Breast epithelium (tissue), 3 donors: Measurements from ENCODE around the gene ULBP1.

Experiments used
- CTCF ChIP-seq, 3 donors: fragments of 450-650 bp; IDR thresholded peaks; one replicate each; pipeline ENCODE4 v1.5.1; 2016 to 2017; ENCODE audit warnings: antibody characterized with exemption in 3 of 3, mild to moderate bottlenecking in 3 of 3, moderate library complexity in 3 of 3
- POLR2A ChIP-seq: fragments of 450-650 bp; IDR thresholded peaks from one replicate; pipeline ENCODE4 v1.6.1; 2016; ENCODE audit warnings: antibody characterized with exemption, mild to moderate bottlenecking, moderate library complexity
- POLR2AphosphoS5 ChIP-seq, 3 donors: sonication (generic); formaldehyde crosslinking; IDR thresholded peaks; one replicate each; pipeline ENCODE4 v1.6.1; 2017; ENCODE audit warnings: antibody characterized with exemption in 3 of 3

DNA sequence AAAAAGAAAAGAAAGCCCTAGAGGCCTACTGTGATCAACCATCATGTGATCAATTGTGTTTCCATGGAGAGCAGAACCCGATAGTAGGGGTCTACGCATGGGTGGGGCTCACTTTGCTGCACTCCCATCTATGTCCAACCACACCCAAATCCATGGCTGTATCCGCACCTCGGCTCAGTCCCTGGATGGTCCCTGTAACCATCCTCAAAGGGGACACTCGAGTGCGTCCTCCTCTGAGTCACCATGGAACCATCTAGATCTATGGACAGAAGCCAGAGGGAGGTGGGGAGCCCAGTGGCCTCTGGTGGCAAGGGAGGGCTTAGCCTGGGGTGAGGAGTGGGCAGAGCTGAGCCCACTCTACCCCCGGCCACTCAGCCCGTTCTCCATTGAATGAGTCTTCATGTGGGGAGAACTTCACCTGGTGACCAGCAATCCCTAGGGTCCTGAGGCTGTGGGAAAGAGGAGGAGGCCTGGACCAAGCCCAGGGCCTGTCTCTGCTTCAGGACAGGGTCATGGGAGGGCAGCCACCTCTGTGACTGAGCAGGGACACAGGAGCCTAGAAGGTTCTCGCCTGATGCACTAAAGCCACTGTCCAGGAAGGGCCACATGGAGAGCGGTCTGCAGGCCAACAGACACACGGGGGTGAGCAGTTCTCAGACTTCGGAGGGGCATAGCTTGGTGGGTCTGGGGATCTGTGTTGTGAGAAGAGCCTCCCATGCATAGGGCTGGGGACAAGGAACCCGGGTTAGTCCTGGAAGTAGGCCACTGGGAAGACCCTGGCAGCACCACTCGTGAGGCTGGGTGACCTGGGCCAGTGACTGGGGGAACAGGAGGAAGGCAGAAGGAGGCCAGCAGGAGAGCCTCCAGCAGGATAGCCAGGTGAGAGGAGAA, 42.3 kb downstream of the ULBP1 start:
- TF ChIP-seq CTCF (IDR thresholded peaks at IDR 0.05) (no peak), POLR2AphosphoS5 (IDR thresholded peaks at IDR 0.05) (no peak), POLR2A (no peak)
